ENCODE results near the gene CYYR1.
"Not testable (repeated sequence)": the region's sequence is repeated elsewhere in the genome, so short reads cannot be mapped to it uniquely, and the experiment has no call there.

CYYR1 gene

DNA sequence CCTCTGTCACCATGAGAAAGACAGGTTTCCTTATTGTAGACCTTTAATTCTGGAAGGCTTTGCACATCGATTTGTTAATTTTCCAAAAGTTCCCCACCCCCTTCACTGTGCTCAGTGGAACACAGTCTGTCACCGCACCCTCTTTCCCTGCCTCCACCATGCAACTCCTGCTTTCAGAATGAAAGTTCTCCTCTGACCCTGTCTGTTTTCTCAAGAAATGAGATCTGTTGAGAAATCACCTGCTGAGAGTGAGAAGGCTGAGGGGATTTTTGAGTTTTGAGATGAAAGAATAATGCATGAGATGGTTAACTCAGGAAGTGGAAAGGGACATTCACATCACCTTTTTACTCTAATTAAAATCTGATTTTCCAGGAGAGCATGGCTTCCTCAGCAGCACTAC is 99.6 kb downstream of the CYYR1 start:
- DNase-seq, result no peak

DNA sequence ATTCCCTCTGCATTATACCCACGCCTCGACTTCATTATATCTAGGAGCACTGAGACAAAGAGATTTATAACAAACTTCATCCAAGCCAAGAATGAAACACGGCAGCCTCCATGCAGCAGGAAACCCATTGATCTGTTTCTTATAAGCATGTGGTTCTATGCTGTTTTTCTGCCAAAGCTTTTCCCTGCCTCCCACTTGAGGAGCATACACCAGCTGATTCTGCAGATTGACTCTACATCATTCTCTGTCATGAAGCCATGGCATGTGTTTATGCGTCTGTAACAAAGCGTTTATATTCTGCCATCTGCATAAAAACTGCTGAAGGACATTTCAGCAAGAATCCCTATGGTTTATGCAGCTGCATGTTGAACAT is 102.0 kb downstream of the CYYR1 start:
- no peak for DNase-seq

DNA sequence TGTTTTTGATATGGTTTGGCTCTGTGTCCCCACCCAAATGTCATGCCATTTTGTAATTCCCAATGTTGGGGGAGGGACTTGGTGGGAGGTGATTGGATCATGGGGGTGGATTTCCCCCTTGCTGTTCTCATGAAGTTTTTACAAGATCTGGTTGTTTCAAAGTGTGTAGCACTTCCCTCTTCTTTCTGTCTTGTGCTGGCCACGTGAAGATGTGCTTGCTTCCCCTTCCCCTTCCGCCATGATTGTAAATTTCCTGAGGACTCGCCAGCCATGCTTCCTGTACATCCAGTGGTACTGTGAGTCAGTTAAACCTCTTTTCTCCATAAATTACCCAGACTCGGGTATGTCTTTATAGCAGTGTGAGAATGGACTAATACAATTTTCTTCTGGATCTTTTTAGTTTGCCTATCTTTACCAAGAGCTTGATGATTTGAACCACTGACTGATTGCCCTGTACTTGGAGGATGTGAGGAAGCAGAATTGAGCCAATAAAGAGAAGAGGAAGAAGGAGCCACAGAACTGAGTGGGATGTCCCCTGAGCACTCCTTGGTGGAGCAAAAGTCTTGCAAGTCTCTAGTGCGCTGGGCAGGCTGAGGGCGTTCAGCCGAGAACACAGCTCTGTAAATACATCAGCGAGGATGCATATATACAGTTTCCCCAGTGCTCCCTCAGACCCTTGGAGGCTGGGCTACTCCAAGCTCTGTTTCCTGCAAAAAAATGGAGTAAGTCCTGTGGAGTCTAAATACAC is 102.6 kb downstream of the CYYR1 start:
- no peak for DNase-seq

DNA sequence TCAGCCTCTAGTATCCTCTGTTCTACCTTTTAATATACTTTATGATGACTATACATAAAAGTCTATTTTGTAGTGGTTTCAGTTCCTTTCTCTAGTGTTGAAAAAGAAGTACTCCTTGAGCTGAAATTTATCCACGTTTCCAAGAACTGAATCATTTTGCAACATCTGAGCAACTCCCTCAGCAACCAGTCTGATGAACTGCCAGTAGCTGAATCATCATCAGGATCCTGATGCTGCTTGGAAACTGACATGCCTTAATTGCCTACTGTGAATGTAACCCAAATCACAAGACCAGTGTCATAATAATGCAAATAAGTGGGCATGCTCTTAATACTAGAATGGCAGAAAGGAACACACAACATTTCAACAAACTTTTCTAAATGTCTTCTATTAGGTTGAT is 103.3 kb downstream of the CYYR1 start:
- DNase-seq, result no peak

DNA sequence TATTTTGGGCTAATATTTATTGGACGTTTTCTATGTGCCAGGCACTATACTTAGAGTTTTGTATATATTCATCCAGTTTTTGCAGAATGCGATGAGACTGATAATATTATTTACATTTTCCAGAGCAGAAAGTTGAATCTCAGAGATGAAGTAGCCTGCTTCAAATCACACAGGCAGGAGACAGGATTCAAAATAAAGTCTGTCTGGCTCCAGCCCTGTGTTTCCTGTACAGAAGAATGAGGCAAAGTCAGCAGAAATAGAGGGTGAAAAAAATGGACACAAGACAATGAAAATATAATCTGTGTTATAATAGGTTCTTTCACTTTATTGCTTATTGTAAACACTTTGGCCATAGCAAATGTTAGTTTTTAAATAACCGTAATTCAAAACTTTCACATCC is 107.2 kb downstream of the CYYR1 start:
- no peak for DNase-seq

DNA sequence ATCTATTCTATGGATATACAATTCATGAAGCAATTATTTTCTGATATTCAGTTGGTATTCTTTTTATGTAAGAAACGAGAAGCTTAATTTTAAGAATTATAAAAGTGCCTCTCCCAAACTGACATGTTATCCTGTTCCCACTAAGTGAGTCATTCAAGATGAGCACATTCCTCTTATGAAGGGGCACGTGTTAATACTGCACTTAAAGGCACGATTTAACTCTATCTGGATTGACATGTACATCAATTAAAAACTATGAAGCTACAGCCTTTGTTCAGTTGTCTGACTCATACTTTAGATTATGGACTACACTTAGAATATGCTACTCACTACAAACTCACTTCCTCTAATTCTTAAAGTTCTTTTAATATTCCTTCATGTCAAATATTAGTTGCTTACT is 111.6 kb downstream of the CYYR1 start:
- DNase-seq, result no peak

DNA sequence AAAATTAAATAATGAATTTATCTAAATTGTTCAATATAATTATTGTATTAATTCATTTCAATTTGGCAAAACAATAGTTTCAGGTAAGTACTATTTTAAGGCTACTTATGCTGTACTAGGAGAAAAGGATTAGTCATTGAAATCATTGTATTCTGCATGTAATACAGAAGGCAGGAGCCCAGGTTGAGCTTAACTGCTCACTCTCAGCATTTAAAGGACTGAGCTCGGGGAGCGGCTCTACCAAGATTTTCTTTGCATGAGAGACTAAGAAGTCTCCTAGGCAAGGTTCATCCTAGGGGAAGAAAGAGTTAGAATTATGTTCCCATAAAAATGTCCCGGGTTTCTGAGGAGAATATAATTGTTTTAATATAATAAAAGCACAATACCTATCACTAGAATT is 112.5 kb downstream of the CYYR1 start:
- no peak for DNase-seq

DNA sequence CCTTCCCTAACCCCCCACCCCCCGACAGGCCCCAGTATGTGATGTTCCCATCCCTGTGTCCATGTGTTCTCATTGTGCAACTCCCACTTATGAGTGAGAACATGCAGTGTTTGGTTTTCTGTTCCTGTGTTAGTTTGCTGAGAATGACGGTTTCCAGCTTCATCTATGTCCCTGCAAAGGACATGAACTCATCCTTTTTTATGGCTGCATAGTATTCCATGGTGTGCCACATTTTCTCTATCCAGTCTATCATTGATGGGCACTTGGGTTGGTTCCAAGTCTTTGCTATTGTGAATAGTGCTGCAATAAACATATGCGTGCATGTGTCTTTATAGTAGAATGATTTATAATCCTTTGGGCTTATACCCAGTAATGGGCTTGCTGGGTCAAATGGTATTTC is 114.2 kb downstream of the CYYR1 start:
- DNase-seq, result not testable (repeated sequence)

DNA sequence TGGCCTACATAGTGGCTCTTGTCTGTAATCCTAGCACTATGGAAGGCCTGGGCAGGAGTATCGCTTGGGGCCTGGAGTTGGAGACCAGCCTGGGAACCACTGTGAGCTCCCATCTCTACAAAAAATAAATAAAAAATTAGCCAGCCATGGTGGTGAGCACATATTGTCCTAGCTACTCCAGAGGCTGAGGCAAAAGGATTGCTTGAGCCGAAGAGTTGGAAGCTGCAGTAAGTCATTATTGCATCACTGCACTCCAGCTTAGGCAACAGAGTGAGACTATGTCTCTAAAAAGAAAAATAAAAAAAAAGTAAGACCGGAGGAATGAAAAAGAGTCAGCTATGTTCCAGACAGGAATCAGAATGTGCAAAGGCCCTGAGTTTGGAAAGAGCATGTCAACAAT is 115.3 kb downstream of the CYYR1 start:
- DNase-seq, result no peak

DNA sequence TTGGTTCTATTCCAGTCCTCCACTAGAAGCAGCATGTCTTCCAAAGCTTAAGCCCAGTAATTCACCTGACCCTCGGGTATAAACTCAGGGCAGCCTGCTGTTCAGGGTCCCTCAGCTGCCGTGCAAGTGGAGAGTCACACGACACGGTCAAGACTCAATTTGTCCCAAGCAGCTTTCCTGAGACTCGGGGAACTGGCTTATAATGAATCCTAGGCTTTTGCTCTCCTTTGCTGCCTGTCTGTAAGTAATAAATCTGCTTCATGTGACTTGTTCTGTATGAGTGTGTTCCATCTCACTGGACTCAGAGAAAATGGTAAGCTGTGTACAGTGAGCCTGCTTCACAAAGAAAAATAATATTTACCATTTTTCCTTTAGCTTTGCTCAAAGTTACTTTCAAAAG is 119.8 kb downstream of the CYYR1 start:
- no peak for DNase-seq

DNA sequence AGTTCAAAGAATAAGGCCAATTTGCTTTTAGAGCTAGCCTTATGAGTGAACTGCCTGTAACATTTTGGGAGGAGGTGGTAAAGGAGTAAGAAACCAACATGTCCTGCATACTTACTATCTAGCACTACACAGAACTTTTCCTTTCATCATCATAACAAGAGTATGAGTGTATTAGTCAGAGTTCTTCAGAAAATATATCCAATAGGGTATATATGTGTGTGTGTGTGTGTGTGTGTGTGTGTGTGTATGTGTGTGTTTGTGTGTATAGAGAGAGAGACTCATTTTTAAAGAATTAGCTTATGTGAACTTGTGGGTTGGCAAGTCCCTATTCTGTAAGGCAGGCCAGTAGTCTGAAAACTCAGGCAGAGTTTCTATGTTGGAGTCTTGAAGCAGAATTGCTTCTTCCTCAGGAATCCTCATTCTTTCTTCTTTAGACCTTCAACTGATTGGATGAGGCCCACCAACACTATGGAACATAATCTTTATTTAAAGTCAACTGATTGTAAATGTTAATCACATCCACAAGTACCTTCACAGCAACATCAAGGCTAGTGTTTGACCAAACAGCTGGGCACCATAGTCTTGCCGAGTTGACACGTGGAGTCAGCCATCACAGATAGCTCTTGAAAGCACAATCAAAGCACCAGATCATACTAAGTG is 121.9 kb downstream of the CYYR1 start:
- no peak for DNase-seq

DNA sequence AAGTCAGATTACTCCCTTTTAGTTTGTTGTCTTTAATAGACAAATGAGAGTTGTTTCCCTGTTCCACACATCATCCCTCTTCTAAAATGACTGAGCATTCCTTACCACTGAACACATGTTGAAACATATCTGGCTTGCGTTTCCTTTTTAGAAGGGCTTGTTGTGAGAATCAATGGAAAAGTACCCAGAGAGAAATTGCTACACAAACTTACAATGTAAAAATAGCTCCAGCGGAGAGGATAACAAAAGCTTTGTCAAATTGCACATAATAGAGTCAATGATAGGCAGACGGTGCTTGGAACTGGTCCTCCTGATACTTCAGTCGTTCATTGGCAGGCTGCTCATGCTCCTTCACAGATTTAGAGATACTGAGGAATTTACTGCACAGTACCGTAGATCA is 123.9 kb downstream of the CYYR1 start:
- DNase-seq, result no peak

DNA sequence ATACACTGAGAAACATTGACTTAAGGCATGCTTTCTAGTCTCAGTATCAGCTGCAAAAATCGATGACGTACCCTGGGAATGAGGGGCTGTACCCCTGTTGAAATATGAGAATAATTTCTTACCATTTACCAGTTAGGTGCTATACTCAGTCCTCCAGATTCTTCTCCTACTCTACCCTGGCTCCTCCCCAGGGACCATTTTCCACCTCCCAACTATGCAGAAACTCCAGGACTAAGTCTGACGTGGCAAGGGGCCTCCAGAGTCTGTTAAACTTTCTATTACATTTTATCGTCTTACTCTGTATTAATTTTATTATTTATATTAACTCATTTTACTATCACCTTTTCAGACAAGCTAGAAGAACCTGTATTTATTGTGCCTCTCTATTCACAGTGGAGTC is 124.3 kb downstream of the CYYR1 start:
- no peak for DNase-seq

DNA sequence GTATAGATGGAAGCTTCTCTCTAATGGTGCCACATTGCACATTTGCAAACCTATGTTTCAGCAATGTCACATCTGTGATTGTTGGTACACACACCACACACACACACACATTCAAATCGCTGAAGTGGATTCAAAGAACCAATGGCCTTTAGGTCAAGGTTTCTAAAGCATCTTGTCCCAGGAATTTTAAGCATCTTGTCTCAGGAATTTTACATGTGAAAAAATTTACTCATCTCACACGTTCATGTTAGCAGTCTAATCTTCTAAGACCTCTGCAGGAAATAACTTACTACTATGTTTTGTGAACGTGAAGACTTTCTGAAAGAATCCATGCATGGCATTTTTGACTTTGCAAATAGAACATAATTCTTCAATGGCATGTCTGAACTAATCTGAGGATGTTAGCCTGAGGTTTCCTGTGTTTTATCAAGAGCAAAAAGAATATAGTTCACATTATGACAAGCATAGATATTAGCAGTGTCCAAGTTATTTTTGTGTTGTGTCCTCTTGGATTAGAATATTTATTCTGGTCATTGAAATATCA is 125.1 kb downstream of the CYYR1 start:
- no peak for DNase-seq

DNA sequence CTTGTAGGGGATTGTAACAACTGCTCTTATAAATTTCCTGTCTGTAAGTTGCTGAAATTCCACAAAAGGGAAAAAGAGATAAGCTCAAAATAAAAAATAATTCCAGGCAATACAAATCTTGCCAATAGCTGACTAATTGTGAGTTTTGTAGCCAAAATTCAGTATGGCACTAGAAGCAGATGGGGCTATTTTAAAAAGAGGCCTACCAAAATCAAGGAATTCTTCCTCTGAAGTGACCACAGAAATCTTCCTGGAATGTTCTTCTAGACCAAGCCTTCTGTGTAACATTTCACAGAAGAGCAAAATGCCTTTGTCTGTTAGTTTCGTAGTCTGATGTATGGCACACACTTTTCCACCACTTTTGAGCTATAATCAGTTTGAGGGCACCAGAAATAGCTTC is 127.6 kb downstream of the CYYR1 start:
- no peak for DNase-seq

DNA sequence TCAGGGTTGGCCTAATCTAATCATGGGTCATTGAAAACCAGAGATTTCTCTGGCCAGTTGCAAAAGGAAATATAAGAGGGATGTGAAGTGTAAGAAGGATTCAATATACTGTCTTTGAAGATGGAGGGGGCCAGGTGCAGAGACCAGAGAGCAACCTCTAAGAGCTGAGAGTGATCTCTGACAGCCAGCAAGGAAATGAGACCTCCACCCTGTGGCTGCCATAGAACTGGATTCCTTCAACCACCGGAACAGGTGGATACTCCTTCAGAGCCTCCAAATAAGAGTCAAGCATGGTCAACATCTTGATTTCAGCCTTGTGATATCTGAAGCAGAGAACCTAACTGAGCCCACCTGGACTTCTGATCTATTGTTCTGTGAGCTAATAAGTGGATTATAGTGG is 128.4 kb downstream of the CYYR1 start:
- no peak for DNase-seq

DNA sequence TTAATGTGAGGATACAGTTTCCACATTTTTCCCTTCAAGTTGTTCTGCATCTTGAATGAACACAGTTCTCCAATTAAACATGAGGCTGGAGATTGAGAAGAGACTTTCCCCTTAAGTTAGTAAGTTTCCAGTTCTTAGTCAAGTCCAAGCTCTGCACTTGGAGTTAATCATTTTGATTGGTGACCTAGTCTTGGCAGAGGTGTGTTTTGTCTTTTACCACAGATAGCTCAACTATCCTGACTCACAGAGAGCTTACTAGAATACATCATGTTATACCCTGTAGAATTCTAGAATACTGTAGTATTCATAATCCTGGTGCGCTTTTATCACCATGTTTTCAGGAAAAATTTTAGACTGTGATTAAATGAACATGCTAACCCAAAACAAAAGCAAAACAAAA is 129.2 kb downstream of the CYYR1 start:
- DNase-seq, result no peak

DNA sequence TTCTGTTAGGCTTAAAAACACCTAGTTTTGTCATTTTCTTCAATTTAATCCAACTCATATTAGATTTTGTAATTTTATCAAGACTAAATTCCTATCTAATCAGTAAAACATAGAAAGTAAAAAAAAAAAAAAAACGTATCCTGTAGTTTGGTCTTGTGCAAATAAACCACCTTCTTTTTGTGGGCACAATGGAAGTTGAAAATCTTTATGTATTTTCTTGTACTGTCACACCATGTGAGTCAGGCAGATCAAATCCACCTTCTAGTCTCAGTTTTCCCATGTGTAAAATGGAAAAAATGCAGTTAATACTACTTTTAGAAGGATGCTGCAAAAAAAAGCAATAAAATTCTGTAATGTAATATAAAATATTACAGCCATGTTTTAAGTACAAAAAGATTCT is 129.8 kb downstream of the CYYR1 start:
- DNase-seq, result no peak

DNA sequence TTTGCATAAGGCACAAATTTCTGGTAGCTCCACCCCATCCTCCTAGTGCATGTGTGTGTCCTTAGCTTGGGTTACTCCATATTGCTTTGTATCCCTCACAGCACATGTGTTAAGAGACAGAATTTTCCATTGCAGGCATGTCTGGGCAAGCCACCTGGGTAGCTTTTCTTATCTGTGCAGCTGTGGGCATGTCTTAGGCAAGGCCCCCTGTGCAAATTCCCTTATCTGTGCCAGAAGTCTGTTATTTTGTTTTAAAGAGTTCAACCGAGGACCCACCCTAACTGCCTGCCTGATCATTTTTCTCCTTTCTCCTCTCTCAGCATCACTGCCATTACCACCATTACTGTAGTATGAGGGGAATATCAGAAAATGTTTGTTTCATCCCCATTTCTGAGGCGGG is 131.9 kb downstream of the CYYR1 start:
- DNase-seq, result peak; percentile 63

DNA sequence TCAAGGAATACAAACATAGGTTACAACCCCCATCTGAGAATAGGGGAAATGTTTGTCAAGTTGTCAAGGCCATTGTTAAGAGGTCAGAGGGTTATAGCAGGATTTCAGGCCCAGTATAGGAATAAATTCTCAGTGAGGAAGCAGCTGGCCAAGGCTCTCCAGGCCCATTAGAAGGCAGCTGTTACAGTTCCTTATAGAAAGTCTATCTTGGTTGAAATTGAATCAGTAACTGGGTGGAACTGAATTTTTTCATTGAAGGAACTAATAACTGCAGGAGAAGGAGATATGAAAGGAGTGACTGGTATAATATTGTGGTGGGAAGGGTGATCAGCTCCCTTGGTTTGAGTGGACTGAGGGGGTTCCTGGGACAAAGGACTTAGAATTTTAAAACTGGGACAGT is 134.1 kb downstream of the CYYR1 start:
- DNase-seq, result no peak

DNA sequence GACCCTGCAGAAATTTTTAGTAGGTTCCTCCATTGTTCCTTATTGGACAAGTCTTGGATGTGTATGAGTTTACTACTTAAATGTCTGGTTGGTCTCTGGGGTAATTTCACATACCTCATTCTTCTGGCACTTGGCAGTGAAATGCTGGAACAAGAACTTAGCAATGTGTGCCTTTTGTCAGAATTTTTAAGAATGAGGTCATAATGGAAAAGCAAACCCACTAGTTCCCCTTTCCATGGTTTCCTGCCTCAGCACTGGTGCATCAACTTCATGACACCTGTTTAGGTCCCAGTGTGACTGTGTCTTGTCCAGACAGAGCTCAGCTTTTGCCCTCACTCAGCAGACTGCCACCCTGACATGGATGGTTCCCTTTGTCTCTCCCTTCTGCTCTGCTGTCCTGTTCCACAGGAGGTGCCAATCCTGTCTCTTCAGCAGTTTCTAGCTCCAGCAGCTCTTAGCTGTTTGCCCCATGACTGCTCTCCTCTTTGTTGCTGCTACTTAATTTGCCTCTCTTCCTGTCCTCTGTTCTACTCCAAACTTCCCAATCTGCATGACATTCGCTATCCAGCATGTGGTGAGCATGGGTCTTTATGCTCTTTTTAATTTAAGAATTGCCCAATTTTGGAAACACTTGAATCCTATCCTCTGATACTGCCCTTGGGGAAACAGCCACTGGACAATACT is 135.6 kb downstream of the CYYR1 start:
- no peak for DNase-seq

DNA sequence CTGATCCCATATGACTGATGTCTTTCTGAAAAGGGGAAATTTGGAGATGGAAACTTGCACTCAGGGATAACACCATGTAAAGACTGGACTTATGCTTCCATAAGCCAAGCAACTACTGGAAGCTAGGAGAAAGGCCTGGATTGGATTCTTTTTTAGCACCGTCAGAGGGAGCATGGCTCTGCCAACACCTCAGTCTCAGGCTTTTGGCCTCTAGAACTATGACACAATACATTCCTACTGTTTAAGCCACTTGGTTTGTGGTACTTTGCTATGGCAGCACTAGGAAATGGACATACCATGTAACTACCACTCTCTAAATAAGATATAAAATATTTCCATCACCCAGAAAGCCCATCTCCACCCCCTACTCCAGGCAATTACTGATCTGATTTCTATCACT is 139.7 kb downstream of the CYYR1 start:
- no peak for DNase-seq

DNA sequence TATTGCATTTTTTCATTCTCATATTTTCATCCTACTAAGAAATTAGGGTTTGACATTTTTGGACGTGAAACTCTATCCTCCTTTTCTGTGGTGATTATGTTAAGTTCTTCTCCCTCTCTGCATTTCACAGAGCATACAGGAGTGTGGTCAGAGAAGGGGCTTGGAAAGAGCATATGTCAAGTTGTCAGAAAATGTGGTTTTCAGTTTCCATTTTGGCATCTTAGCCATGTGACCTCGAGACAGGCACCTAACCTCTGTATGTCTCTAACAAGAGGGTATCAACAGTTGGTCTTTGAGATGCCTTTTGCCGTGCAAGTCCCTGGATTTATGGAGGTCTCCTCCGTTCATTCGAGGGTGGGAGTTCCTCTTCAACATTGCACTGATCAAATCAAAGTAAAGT is 140.7 kb downstream of the CYYR1 start:
- DNase-seq, result no peak

DNA sequence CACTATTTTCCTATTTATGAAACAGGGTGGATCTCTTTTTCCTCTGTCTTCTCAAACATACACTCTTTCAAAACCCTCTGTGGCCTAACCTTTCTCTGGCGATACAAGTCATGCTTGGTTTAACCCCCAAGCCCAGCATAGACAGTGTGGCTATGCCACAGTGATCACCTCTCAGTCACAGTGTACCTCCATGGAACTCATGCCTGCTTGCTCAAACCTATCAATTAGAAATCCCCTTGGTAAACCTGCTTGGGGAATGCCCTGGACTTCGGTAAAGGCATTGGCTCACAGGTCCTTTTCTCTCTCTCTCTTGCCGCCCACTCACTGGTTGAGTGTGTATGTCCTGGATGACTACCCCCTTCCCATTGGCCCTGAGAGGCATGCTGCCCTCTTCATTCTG is 147.5 kb downstream of the CYYR1 start:
- no peak for DNase-seq

Data from NCI-H2171 treated with DMSO at 0.1 percent for 48 hours (cell line).